Stimulated activated CD4-positive, alpha-beta T cell treated with anti-CD3 and anti-CD28 coated beads, Interleukin-15, amount 100 ng/mL, for 1 hour (primary cell): ENCODE results near the gene YAF2.
A peak's percentile ranks its signal among the peaks of the same experiment; 100 is the strongest.
"Not testable (repeated sequence)": the region's sequence is repeated elsewhere in the genome, so short reads cannot be mapped to it uniquely, and the experiment has no call there.

Source experiments
- DNase-seq, 2 donors: peaks; one replicate each; pipeline ENCODE4 v3.0.0-alpha.2; 2020; ENCODE audit warnings: low read depth in 1 of 2, low spot score in 1 of 2

YAF2 gene

GRCh38 chr12:42255221-42255865, 17.3 kb upstream of the YAF2 start:
- no peak for DNase-seq

GRCh38 chr12:42252645-42253044, 14.6 kb upstream of the YAF2 start:
- DNase-seq, result not testable (repeated sequence)

DNA sequence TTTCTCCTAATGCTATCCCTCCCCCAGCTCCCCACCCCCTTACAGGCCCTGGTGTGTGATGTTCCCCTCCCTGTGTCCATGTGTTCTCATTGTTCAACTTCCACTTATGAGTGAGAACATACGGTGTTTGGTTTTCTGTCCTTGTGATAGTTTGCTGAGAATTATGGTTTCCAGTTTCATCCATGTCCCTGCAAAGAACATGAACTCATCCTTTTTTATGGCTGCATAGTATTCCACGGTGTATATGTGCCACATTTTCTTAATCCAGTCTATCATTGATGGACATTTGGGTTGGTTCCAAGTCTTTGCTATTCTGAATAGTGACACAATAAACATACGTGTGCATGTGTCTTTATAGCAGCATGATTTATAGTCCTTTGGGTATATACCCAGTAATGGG, 11.0 kb upstream of the YAF2 start:
- not testable (repeated sequence) for DNase-seq

DNA sequence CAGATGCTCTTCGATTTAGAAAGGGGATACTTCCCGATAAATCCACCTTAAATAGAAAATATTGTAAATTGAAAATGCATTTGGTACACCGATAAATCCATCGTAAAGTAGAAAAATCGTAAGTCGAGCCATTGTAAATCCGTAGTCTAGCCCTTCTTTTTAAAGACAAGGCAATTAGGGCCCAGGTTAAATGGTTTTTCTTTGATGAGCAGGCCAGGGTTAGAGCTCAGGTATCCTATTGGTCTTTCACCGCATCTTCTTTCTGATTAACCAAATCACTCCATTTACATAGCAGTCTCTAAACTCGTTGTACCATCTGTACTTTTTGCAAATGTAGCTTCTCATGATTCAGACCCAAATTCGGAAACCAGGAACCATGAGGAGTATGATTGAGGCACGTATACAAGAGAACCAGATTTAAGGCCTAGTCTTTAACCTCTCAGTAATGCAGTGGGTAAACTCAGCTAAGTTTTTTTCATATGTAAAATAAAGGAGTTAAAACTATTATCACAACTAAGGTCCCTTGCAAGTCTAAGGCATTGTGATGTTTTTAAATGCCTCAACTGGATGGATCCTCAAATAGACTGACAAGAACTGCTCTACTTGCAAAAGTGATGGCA, 2.2 kb upstream of the YAF2 start:
- no peak for DNase-seq

- DNase-seq, result no peak
These were observed 202 bp downstream of the YAF2 start for GRCh38 chr12:42237853-42238239.

GRCh38 chr12:42237052-42237852, 796 bp downstream of the YAF2 start:
- peak; percentile 43 to 45 for DNase-seq

DNA sequence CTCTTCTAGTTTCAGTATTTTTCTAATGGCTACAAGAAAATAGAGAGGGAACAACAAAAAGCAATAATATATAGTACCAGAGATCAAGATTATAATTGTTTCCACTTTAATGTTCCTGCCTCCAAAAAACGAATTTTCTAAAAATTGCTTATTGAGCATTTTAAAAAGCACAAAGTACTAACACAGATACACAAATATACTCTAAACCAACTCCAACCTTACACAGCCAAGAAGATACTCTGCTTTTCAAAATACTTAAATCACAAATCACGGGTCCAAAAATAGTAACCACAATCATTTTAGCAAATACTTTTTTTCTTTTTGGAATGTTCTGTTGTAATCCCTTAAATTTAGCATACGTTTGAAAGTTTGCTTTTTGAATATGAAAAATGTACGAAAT, 2.0 kb downstream of the YAF2 start:
- DNase-seq, result no peak

DNA sequence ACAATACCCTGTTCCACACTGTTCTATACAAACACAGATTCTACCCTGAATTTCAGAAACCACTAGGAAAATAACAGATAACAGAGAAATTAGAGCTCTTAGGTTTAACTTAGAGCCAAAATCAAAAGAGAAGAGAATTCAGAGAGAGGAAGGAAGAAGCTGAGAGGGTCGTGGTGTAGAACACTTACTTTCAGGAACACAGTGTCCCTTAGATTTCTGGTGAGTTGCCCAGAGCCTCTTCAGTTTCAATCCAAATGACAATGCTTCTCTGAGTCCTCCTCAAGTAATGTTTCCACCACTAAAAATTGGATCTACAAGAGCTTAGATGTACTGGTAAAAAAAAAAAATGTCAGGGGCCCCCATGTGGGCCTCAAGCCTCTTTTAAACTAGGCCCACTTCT, 2.6 kb downstream of the YAF2 start:
- no peak for DNase-seq

GRCh38 chr12:42234970-42235369, 3.1 kb downstream of the YAF2 start:
- DNase-seq, result no peak

DNA sequence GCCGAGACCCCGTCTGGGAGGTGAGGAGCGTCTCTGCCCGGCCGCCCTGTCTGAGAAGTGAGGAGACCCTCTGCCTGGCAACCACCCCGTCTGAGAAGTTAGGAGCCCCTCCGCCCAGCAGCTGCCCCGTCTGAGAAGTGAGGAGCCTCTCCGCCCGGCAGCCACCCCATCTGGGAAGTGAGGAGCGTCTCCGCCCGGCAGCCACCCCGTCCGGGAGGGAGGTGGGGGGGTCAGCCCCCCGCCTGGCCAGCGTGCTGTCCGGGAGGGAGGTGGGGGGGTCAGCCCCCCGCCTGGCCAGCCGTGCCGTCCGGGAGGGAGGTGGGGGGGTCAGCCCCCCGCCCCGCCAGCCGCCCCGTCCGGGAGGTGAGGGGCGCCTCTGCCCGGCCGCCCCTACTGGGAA, 10.5 kb downstream of the YAF2 start:
- not testable (repeated sequence) for DNase-seq

DNA sequence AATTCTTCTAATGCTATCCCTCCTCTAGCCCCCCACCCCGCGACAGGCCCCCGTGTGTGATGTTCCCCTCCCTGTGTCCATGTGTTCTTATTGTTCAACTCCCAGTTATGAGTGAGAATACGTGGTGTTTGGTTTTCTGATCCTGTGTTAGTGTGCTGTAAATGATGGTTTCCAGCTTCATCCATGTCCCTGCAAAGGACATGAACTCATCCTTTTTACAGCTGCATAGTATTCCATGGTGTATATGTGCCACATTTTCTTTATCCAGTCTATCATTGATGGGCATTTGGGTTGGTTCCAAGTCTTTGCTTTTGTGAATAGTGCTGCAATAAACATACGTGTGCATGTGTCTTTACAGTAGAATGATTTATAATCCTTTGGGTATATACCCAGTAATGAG, 13.5 kb downstream of the YAF2 start:
- not testable (repeated sequence) for DNase-seq

GRCh38 chr12:42222724-42223123, 15.3 kb downstream of the YAF2 start:
- DNase-seq, result no peak

GRCh38 chr12:42221726-42222125, 16.3 kb downstream of the YAF2 start:
- DNase-seq, result no peak

GRCh38 chr12:42217656-42218055, 20.4 kb downstream of the YAF2 start:
- no peak for DNase-seq

- DNase-seq, result no peak
These were observed 21.3 kb downstream of the YAF2 start for GRCh38 chr12:42216737-42217136.

- not testable (repeated sequence) for DNase-seq
These were observed 22.3 kb downstream of the YAF2 start for GRCh38 chr12:42215759-42216158.

DNA sequence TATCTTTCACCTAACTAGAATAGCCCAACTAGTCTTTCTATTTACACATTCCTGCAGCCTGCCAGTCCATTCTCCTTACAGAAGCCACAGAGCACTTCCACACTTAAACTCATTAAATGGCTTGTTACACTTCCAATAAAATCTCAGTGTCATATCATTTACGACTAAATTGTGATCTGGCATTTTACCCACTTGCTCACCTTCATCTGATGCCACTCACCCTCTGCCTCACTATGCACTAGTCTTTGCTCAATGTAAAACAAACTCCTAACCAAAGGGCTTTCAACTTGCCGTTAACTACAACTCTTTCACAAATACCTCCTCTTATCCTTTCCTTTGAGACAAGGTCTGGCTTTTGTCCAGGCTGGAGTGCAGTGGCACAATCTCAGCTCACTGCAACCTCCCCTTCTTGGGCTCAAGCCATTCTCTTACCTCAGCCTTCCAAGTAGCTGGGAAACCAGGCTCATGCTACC, 24.1 kb downstream of the YAF2 start:
- DNase-seq, result no peak

GRCh38 chr12:42213023-42213422, 25.0 kb downstream of the YAF2 start:
- no peak for DNase-seq

GRCh38 chr12:42208574-42208973, 29.5 kb downstream of the YAF2 start:
- DNase-seq, result no peak

DNA sequence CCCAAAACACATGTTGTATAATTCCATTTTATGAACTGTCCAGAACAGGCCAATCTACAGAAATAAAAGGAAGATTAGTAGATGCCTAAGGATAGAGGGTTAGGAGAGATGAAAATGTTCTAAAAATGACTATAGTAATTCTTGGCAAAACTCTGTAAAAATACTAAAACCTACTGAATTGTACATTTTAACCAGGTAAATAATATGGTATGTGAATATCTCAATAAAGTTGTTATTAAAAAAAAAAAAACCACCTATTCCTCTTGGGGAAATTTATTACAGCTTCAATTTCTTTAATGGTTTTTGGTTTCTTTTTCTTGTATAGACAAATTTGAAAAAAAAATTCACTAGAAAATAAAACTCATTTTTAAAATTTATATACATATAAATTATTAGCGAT, 33.2 kb downstream of the YAF2 start:
- DNase-seq, result no peak

DNA sequence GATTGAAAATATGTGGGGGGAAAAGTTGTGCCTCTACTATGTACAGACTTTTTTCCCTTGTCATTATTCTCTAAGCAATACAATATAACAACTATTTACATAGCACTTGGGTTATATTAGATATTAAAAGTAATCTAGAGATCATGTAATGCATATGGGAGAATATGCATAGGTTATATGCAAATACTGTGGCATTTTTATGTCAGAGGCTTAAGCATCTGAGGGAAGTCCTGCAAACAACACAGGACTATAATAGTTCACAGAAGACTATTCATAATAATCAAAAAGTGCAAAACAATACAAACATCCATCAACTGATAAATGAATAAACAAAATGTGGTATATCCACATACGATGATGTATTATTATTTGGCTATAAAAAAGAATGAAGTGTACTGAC, 33.7 kb downstream of the YAF2 start:
- no peak for DNase-seq

DNA sequence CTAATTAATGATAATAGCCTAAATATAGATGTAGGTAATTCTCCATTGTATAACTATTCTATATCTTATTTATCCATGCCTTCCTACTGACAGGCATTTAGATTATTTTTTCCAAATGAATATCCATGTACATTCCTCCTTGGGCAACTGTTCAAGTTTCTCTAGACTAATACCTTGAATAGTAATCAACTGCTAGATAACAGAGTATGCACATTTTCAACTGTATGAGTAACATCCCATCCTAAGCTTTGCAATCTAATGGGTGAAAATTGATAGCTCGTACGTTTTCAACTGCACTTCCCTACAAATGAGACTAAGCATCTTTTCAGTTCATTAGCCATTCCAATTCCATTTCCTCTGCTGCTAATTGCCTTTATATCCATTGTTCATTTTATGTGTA, 37.0 kb downstream of the YAF2 start:
- no peak for DNase-seq
